Measurements from ENCODE around the gene PRDM1.

GRCh38 chr6:106109029-106109428, 22.9 kb downstream of the PRDM1 start:
- TF ChIP-seq CTCF (IDR thresholded peaks at IDR 0.05) (no peak), POLR2AphosphoS5 (IDR thresholded peaks at IDR 0.05) (no peak), EP300 (IDR thresholded peaks at IDR 0.05) (no peak), POLR2A (IDR thresholded peaks at IDR 0.05) (no peak)

Data from upper lobe of left lung (tissue), 4 donors.